Thyroid gland (tissue), 4 donors: ENCODE data around the gene THSD7B.
"Not testable (repeated sequence)": the region's sequence is repeated elsewhere in the genome, so short reads cannot be mapped to it uniquely, and the experiment has no call there.

Experiments used
- CTCF ChIP-seq, 6 experiments: fragments of 200-600 bp in 3 of 6; fragments of 450-650 bp in 3 of 6; sonication (generic) in 3 of 6; IDR thresholded peaks; one replicate each; pipeline ENCODE4 v1.5.1; 2016 to 2019; ENCODE audit warnings: antibody characterized with exemption in 6 of 6, mild to moderate bottlenecking in 2 of 6, inconsistent platforms in 1 of 6, moderate library complexity in 1 of 6
- POLR2A ChIP-seq, 2 donors: fragments of 450-650 bp; IDR thresholded peaks; one replicate each; pipeline ENCODE4 v1.6.1; 2017; ENCODE audit warnings: antibody characterized with exemption in 2 of 2, mild to moderate bottlenecking in 2 of 2, moderate library complexity in 1 of 2

DNA sequence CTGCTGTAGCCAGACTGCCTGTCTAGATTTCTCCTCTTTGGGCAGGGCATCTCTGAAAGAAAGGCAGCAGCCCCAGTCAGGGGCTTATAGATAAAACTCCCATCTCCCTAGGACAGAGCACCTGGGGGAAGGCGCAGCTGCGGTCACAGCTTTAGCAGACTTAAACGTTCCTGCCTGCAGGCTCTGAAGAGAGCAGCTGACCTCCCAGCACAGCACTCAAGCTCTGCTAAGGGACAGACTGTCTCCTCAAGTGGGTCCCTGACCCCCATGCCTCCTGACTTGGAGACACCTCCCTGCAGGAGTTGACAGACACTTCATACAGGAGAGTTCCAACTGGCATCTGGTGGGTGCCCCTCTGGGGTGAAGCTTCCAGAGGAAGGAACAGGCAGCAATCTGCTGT lies 336.5 kb downstream of the THSD7B start:
- not testable (repeated sequence) for TF ChIP-seq POLR2A, CTCF (IDR thresholded peaks at IDR 0.05)
